ENCODE results near the gene TMEM273.

DNA sequence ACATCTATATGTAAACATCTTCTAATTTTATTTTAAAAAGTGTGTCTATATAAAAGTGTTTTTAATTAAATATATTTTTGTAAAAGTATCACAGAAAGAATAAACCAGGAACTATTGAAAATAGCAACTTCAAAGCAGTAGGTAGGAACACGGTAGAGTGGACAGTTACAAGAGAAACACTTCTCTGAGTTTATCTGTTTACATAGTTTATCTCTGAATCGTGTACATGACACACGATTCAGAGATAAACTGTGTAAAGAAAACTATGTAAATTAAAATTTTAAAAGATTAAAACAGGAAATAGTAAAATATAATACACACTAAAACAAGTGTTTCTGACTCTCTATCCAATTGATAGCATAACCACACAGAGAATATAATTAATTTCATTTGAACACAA is 29.3 kb downstream of the TMEM273 start:
- TF ChIP-seq GABPA (IDR thresholded peaks at IDR 0.05; ENCODE audit: low read depth) (no peak), ESRRA (IDR thresholded peaks at IDR 0.05; ENCODE audit: low read length) (no peak), USF2 (IDR thresholded peaks at IDR 0.05; ENCODE audit: borderline replicate concordance, low read depth, low read length) (no peak), EP300 (IDR thresholded peaks at IDR 0.05; ENCODE audit: borderline replicate concordance in 1 of 2, control insufficient read depth in 1 of 2, low read depth in 2 of 2, low read length in 2 of 2) (no peak), FOXK2 (IDR thresholded peaks at IDR 0.05) (no peak), CTCF (IDR thresholded peaks at IDR 0.05 in 2 of 3, conservative IDR thresholded peaks at IDR 0.05 in 1 of 3; ENCODE audit: control insufficient read depth in 2 of 3, extremely low read depth in 1 of 3, insufficient read depth in 1 of 3, low read depth in 3 of 3, low read length in 3 of 3) (no peak), NFYA (IDR thresholded peaks at IDR 0.05; ENCODE audit: borderline replicate concordance, low read depth, low read length) (no peak), HDAC2 (IDR thresholded peaks at IDR 0.05) (no peak), NRF1 (conservative IDR thresholded peaks at IDR 0.05; ENCODE audit: low read depth, low read length) (no peak), NR2C2 (IDR thresholded peaks at IDR 0.05; ENCODE audit: borderline replicate concordance, control insufficient read depth, insufficient read length, low read depth) (no peak), NR2C1 (IDR thresholded peaks at IDR 0.05) (no peak), SREBF2 (IDR thresholded peaks at IDR 0.05; ENCODE audit: low read length) (no peak), POLR2A (IDR thresholded peaks at IDR 0.05; ENCODE audit: low read depth, low read length) (no peak)
- TF ChIP-seq, protein P1, sequence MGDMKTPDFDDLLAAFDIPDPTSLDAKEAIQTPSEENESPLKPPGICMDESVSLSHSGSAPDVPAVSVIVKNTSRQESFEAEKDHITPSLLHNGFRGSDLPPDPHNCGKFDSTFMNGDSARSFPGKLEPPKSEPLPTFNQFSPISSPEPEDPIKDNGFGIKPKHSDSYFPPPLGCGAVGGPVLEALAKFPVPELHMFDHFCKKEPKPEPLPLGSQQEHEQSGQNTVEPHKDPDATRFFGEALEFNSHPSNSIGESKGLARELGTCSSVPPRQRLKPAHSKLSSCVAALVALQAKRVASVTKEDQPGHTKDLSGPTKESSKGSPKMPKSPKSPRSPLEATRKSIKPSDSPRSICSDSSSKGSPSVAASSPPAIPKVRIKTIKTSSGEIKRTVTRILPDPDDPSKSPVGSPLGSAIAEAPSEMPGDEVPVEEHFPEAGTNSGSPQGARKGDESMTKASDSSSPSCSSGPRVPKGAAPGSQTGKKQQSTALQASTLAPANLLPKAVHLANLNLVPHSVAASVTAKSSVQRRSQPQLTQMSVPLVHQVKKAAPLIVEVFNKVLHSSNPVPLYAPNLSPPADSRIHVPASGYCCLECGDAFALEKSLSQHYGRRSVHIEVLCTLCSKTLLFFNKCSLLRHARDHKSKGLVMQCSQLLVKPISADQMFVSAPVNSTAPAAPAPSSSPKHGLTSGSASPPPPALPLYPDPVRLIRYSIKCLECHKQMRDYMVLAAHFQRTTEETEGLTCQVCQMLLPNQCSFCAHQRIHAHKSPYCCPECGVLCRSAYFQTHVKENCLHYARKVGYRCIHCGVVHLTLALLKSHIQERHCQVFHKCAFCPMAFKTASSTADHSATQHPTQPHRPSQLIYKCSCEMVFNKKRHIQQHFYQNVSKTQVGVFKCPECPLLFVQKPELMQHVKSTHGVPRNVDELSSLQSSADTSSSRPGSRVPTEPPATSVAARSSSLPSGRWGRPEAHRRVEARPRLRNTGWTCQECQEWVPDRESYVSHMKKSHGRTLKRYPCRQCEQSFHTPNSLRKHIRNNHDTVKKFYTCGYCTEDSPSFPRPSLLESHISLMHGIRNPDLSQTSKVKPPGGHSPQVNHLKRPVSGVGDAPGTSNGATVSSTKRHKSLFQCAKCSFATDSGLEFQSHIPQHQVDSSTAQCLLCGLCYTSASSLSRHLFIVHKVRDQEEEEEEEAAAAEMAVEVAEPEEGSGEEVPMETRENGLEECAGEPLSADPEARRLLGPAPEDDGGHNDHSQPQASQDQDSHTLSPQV (IDR thresholded peaks at IDR 0.05) = no peak

All from GM12878 (cell line).